ENCODE data around the gene CIAO2B.
A peak's percentile ranks its signal among the peaks of the same experiment; 100 is the strongest.
"Not testable (repeated sequence)": the region's sequence is repeated elsewhere in the genome, so short reads cannot be mapped to it uniquely, and the experiment has no call there.

CIAO2B gene

GRCh38 chr16:66959704-66960161 is 25.5 kb upstream of the CIAO2B start:
- Histone ChIP-seq H3K27ac (peak overlapping the region; percentile 49), H3K36me3 (no peaks in the 10 kb centered on the region), H3K27me3 (no peaks in the 10 kb centered on the region), H3K4me3 (ENCODE audit: low read depth in 1 of 2, low read length in 1 of 2) (no peak overlapping the region), H3K4me1 (ENCODE audit: control insufficient read depth in 1 of 2, insufficient read depth in 1 of 2, low read depth in 1 of 2, low read length in 1 of 2) (peaks cover 25% of the 10 kb centered on the region in 2 experiments), H3K9me3 (no peaks in the 10 kb centered on the region)
- no peak for TF ChIP-seq CTCF (IDR thresholded peaks at IDR 0.05)

- Histone ChIP-seq H3K27me3 (no peaks in the 10 kb centered on the region), H3K4me3 (ENCODE audit: low read depth in 1 of 2, low read length in 1 of 2) (peak overlapping the region in 1 of 2 experiments; percentile 16), H3K9me3 (no peaks in the 10 kb centered on the region), H3K27ac (peak overlapping the region; percentile 49), H3K36me3 (no peaks in the 10 kb centered on the region), H3K4me1 (ENCODE audit: control insufficient read depth in 1 of 2, insufficient read depth in 1 of 2, low read depth in 1 of 2, low read length in 1 of 2) (peaks cover 25% of the 10 kb centered on the region in 2 experiments)
- TF ChIP-seq CTCF (IDR thresholded peaks at IDR 0.05): no peak
Observed at GRCh38 chr16:66958857-66959703, 24.9 kb upstream of the CIAO2B start.

GRCh38 chr16:66956154-66956457 is 21.9 kb upstream of the CIAO2B start:
- not testable (repeated sequence) for H3K9me3 ChIP-seq; H3K27ac ChIP-seq; H3K4me3 ChIP-seq (ENCODE audit: low read depth in 1 of 2, low read length in 1 of 2); H3K36me3 ChIP-seq
- H3K4me1 ChIP-seq (ENCODE audit: control insufficient read depth in 1 of 2, insufficient read depth in 1 of 2, low read depth in 1 of 2, low read length in 1 of 2): peaks cover 22 to 24% of the 10 kb centered on the region in 2 experiments
- H3K27me3 ChIP-seq: peaks cover 30% of the 10 kb centered on the region

GRCh38 chr16:66955363-66956153 is 21.4 kb upstream of the CIAO2B start:
- Histone ChIP-seq H3K27me3 (peaks cover 35% of the 10 kb centered on the region), H3K4me1 (ENCODE audit: control insufficient read depth in 1 of 2, insufficient read depth in 1 of 2, low read depth in 1 of 2, low read length in 1 of 2) (peaks cover 17 to 19% of the 10 kb centered on the region in 2 experiments)
- H3K27ac ChIP-seq; H3K9me3 ChIP-seq; H3K4me3 ChIP-seq (ENCODE audit: low read depth in 1 of 2, low read length in 1 of 2); H3K36me3 ChIP-seq: not testable (repeated sequence)

GRCh38 chr16:66954097-66954659 is 20.0 kb upstream of the CIAO2B start:
- peak; percentile 40 for TF ChIP-seq CTCF (IDR thresholded peaks at IDR 0.05)
- H3K36me3 ChIP-seq: no peaks in the 10 kb centered on the region
- no peak overlapping the region for H3K27ac ChIP-seq
- peaks cover 3 to 5% of the 10 kb centered on the region in 2 experiments for H3K4me1 ChIP-seq (ENCODE audit: control insufficient read depth in 1 of 2, insufficient read depth in 1 of 2, low read depth in 1 of 2, low read length in 1 of 2)
- H3K9me3 ChIP-seq: no peaks in the 10 kb centered on the region
- H3K4me3 ChIP-seq (ENCODE audit: low read depth in 1 of 2, low read length in 1 of 2): no peak overlapping the region
- H3K27me3 ChIP-seq: peaks cover 49% of the 10 kb centered on the region

GRCh38 chr16:66953462-66954096 is 19.4 kb upstream of the CIAO2B start:
- H3K9me3 ChIP-seq: no peaks in the 10 kb centered on the region
- no peak for TF ChIP-seq CTCF (IDR thresholded peaks at IDR 0.05)
- no peak overlapping the region for H3K4me3 ChIP-seq (ENCODE audit: low read depth in 1 of 2, low read length in 1 of 2)
- H3K4me1 ChIP-seq (ENCODE audit: control insufficient read depth in 1 of 2, insufficient read depth in 1 of 2, low read depth in 1 of 2, low read length in 1 of 2): peaks cover 2 to 4% of the 10 kb centered on the region in 2 experiments
- H3K27ac ChIP-seq: no peak overlapping the region
- H3K27me3 ChIP-seq: peaks cover 55% of the 10 kb centered on the region
- H3K36me3 ChIP-seq: no peaks in the 10 kb centered on the region
